Mammary epithelial cell (primary cell): ENCODE data around the gene NPAS3.

Source experiments
- CTCF ChIP-seq, 2 donors: IDR thresholded peaks in 1 of 2; conservative IDR thresholded peaks in 1 of 2; 2 replicates each; pipeline ENCODE4 v1.5.1; 2011 to 2012; ENCODE audit warnings: inconsistent platforms in 2 of 2, low read length in 2 of 2, mild to moderate bottlenecking in 2 of 2, control low read depth in 1 of 2, low read depth in 1 of 2; ENCODE audit not compliant: insufficient read depth in 1 of 2; ENCODE audit errors: extremely low read depth in 1 of 2
- EZH2 ChIP-seq: IDR thresholded peaks from 2 replicates; pipeline ENCODE4 v1.6.1; 2012; ENCODE audit warnings: low read length, inconsistent platforms, borderline replicate concordance

DNA sequence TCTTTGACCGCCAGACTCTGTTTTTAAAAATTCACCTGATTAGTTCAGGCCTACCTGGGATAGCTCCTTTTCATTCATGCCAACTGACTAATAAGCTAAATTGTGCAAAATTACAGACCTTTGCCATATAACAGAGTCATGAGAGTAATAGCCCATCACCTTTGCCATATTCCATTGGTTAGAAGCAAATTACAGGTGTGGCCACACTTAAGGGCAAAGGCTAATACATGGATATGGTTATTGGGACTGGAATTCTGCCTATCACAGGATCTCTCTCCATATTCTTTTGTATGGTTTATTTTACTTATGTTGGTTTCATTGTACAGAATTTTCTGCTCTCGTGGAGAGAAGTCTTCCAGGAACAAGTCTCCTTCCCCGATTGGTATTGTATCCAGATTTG, 897.0 kb downstream of the NPAS3 start:
- TF ChIP-seq CTCF (conservative IDR thresholded peaks at IDR 0.05 in 1 of 2, IDR thresholded peaks at IDR 0.05 in 1 of 2; ENCODE audit: extremely low read depth in 1 of 2, insufficient read depth in 1 of 2, low read depth in 1 of 2, low read length in 2 of 2) (no peak), EZH2 (no peak)
